ENCODE measurements around the gene HLA-DPB1. TPM values are rescaled to one million over a fixed set of nuclear protein-coding genes. Genes with fewer than 3 reads are reported as not detected.

HLA-DPB1 gene
- total RNA-seq, 1 donor from 2014 or later = 5.5 TPM

GRCh38 chr6:33071569-33071968, 4.2 kb upstream of the HLA-DPB1 start:
- H3K4me1 Mint-ChIP-seq (ENCODE audit: unreplicated experiment) = no peaks in the 10 kb centered on the region
- H3K9me3 Mint-ChIP-seq (ENCODE audit: unreplicated experiment) = no peaks in the 10 kb centered on the region
- no peak overlapping the region for H3K4me3 Mint-ChIP-seq (ENCODE audit: unreplicated experiment)
- no peaks in the 10 kb centered on the region for H3K36me3 Mint-ChIP-seq (ENCODE audit: unreplicated experiment)
- TF ChIP-seq CTCF (IDR thresholded peaks at IDR 0.05) = no peak
- no peak overlapping the region for H3K27ac Mint-ChIP-seq (ENCODE audit: unreplicated experiment)
- DNase-seq (ENCODE audit: extremely low spot score, unreplicated experiment) = no peak
- H3K27me3 Mint-ChIP-seq (ENCODE audit: unreplicated experiment) = peaks cover 36% of the 10 kb centered on the region

- H3K4me1 Mint-ChIP-seq (ENCODE audit: unreplicated experiment) = no peaks in the 10 kb centered on the region
- no peak for DNase-seq (ENCODE audit: extremely low spot score, unreplicated experiment)
These were observed 3.2 kb upstream of the HLA-DPB1 start for GRCh38 chr6:33072508-33073100.

GRCh38 chr6:33073431-33073871, 2.3 kb upstream of the HLA-DPB1 start, which contains the start of gene HLA-DPA1:
TSS of gene HLA-DPA1 (minus strand) at chr6:33073649.
- TF ChIP-seq CTCF (IDR thresholded peaks at IDR 0.05) = no peak
- DNase-seq (ENCODE audit: extremely low spot score, unreplicated experiment) = no peak
- Mint-ChIP-seq H3K4me1 (ENCODE audit: unreplicated experiment) (no peaks in the 10 kb centered on the region), H3K36me3 (ENCODE audit: unreplicated experiment) (no peaks in the 10 kb centered on the region), H3K9me3 (ENCODE audit: unreplicated experiment) (no peaks in the 10 kb centered on the region), H3K4me3 (ENCODE audit: unreplicated experiment) (no peak within 1 kb of the TSS), H3K27me3 (ENCODE audit: unreplicated experiment) (peaks cover 44% of the 10 kb centered on the region), H3K27ac (ENCODE audit: unreplicated experiment) (no peak within 1 kb of the TSS)

More at GRCh38 chr6:33072508-33073100, 3.2 kb upstream of the HLA-DPB1 start:
- Mint-ChIP-seq H3K27me3 (ENCODE audit: unreplicated experiment) (peaks cover 38% of the 10 kb centered on the region), H3K36me3 (ENCODE audit: unreplicated experiment) (no peaks in the 10 kb centered on the region), H3K4me3 (ENCODE audit: unreplicated experiment) (no peak overlapping the region), H3K27ac (ENCODE audit: unreplicated experiment) (no peak overlapping the region), H3K9me3 (ENCODE audit: unreplicated experiment) (no peaks in the 10 kb centered on the region)
- no peak for TF ChIP-seq CTCF (IDR thresholded peaks at IDR 0.05)

- no peaks in the 10 kb centered on the region for H3K9me3 Mint-ChIP-seq (ENCODE audit: unreplicated experiment)
- peaks cover 3% of the 10 kb centered on the region for H3K4me1 Mint-ChIP-seq (ENCODE audit: unreplicated experiment)
- no peak for TF ChIP-seq CTCF (IDR thresholded peaks at IDR 0.05)
- DNase-seq (ENCODE audit: extremely low spot score, unreplicated experiment) = no peak
- H3K36me3 Mint-ChIP-seq (ENCODE audit: unreplicated experiment) = no peaks in the 10 kb centered on the region
- H3K27me3 Mint-ChIP-seq (ENCODE audit: unreplicated experiment) = peaks cover 49% of the 10 kb centered on the region
- no peak overlapping the region for H3K27ac Mint-ChIP-seq (ENCODE audit: unreplicated experiment)
- H3K4me3 Mint-ChIP-seq (ENCODE audit: unreplicated experiment) = no peak overlapping the region
These were observed 602 bp upstream of the HLA-DPB1 start for GRCh38 chr6:33075208-33075567.

GRCh38 chr6:33076406-33076934, 680 bp downstream of the HLA-DPB1 start:
- Mint-ChIP-seq H3K9me3 (ENCODE audit: unreplicated experiment) (no peaks in the 10 kb centered on the region), H3K4me3 (ENCODE audit: unreplicated experiment) (no peak overlapping the region), H3K4me1 (ENCODE audit: unreplicated experiment) (peaks cover 15% of the 10 kb centered on the region), H3K36me3 (ENCODE audit: unreplicated experiment) (no peaks in the 10 kb centered on the region), H3K27ac (ENCODE audit: unreplicated experiment) (no peak overlapping the region), H3K27me3 (ENCODE audit: unreplicated experiment) (peaks cover 50% of the 10 kb centered on the region)
- no peak for TF ChIP-seq CTCF (IDR thresholded peaks at IDR 0.05)
- DNase-seq (ENCODE audit: extremely low spot score, unreplicated experiment) = no peak

Data from osteocyte (in vitro differentiated cells).